Body of pancreas (tissue), 4 donors: ENCODE measurements around the gene SCN1B.

Experiments used
- POLR2A ChIP-seq, 3 donors: fragments of 450-650 bp; IDR thresholded peaks; one replicate each; pipeline ENCODE4 v1.6.1; 2016; ENCODE audit warnings: antibody characterized with exemption in 3 of 3, mild to moderate bottlenecking in 2 of 3
- TF ChIP-seq, protein P1 (sequence below), 7 experiments: fragments of 450-650 bp in 4 of 7; fragments of 200-600 bp in 3 of 7; sonication (generic) in 3 of 7; IDR thresholded peaks; one replicate each; pipeline ENCODE4 v1.5.1; 2016 to 2019; ENCODE audit warnings: antibody characterized with exemption in 7 of 7

DNA sequence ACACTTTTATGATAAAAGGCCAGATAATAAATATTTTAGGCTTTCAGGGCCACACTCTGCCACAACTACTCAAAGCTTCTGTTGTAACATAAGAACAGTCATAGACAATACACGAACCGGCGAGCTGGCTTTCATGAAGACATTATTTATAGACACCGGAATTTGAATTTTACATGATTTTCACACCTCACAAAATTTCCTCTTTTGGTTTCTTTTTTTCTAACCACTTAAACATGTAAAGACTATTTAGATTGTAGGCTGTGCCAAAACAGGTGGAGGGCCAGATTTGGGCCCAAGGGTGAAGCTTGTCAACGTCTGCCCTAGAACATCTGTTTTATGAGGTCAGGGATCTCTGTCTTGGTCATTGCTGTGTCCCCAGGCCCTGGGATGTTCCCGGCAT, 55.7 kb downstream of the SCN1B start:
- TF ChIP-seq, protein P1, sequence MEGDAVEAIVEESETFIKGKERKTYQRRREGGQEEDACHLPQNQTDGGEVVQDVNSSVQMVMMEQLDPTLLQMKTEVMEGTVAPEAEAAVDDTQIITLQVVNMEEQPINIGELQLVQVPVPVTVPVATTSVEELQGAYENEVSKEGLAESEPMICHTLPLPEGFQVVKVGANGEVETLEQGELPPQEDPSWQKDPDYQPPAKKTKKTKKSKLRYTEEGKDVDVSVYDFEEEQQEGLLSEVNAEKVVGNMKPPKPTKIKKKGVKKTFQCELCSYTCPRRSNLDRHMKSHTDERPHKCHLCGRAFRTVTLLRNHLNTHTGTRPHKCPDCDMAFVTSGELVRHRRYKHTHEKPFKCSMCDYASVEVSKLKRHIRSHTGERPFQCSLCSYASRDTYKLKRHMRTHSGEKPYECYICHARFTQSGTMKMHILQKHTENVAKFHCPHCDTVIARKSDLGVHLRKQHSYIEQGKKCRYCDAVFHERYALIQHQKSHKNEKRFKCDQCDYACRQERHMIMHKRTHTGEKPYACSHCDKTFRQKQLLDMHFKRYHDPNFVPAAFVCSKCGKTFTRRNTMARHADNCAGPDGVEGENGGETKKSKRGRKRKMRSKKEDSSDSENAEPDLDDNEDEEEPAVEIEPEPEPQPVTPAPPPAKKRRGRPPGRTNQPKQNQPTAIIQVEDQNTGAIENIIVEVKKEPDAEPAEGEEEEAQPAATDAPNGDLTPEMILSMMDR (IDR thresholded peaks at IDR 0.05): no peak
- no peak for TF ChIP-seq POLR2A (IDR thresholded peaks at IDR 0.05)
